Fibroblast of lung (primary cell): ENCODE measurements around the gene NDST3. TPM values are rescaled to one million over a fixed set of nuclear protein-coding genes. Genes with fewer than 3 reads are reported as not detected.
"Not testable (repeated sequence)": the region's sequence is repeated elsewhere in the genome, so short reads cannot be mapped to it uniquely, and the experiment has no call there.

ENCODE experiments used
- DNase-seq, 2 donors: peaks; one replicate each; pipeline versions ENCODE4 v3.0.0 to v3.0.0-alpha.2; 2010; ENCODE audit warnings: low read depth in 2 of 2
- H2AFZ ChIP-seq: 2 replicates; pipeline ENCODE4 v1.5.1; 2012; ENCODE audit warnings: low read length, control low read depth, inconsistent platforms
- H3K27ac ChIP-seq: 2 replicates; pipeline ENCODE4 v1.5.1; 2011; ENCODE audit warnings: low read length, control low read depth; ENCODE audit not compliant: insufficient read depth
- H3K27me3 ChIP-seq: 2 replicates; pipeline ENCODE4 v1.5.1; 2011; ENCODE audit warnings: mild to moderate bottlenecking, low read length; ENCODE audit not compliant: control insufficient read depth, insufficient read depth
- H3K36me3 ChIP-seq: 2 replicates; pipeline ENCODE4 v1.5.1; 2011; ENCODE audit warnings: low read length; ENCODE audit not compliant: control insufficient read depth, insufficient read depth
- H3K4me1 ChIP-seq: 2 replicates; pipeline ENCODE4 v1.5.1; 2011; ENCODE audit warnings: low read length; ENCODE audit not compliant: control insufficient read depth, insufficient read depth; ENCODE audit errors: extremely low read depth
- H3K4me2 ChIP-seq: 2 replicates; pipeline ENCODE4 v1.5.1; 2011; ENCODE audit warnings: low read length, control low read depth; ENCODE audit not compliant: insufficient read depth; ENCODE audit errors: extremely low read depth
- H3K4me3 ChIP-seq, 4 experiments: fragments of 200-600 bp in 1 of 4; sonication (generic) in 1 of 4; replicated peaks in 1 of 4; 2 replicates each; pipeline ENCODE4 v1.5.1; 2011 to 2016; ENCODE audit warnings: low read length in 4 of 4, low read depth in 3 of 4, mild to moderate bottlenecking in 3 of 4, control low read depth in 2 of 4, inconsistent platforms in 1 of 4, mixed read lengths in 1 of 4; ENCODE audit not compliant: insufficient read depth in 1 of 4; ENCODE audit errors: control extremely low read depth in 1 of 4
- H3K79me2 ChIP-seq: 2 replicates; pipeline ENCODE4 v1.5.1; 2012; ENCODE audit warnings: mild to moderate bottlenecking, low read length, inconsistent platforms; ENCODE audit not compliant: control insufficient read depth, insufficient read depth
- H3K9ac ChIP-seq: 2 replicates; pipeline ENCODE4 v1.5.1; 2011; ENCODE audit warnings: mild to moderate bottlenecking, low read length, control low read depth; ENCODE audit not compliant: insufficient read depth
- H3K9me3 ChIP-seq: 2 replicates; pipeline ENCODE4 v1.5.1; 2012; ENCODE audit warnings: low read depth, low read length; ENCODE audit not compliant: control insufficient read depth, insufficient read depth
- H4K20me1 ChIP-seq: 2 replicates; pipeline ENCODE4 v1.5.1; 2011; ENCODE audit warnings: low read length; ENCODE audit not compliant: control insufficient read depth, insufficient read depth; ENCODE audit errors: extremely low read depth
- CTCF ChIP-seq, 2 donors: IDR thresholded peaks in 1 of 2; conservative IDR thresholded peaks in 1 of 2; 1 replicate in 1 of 2; 2 replicates in 1 of 2; pipeline ENCODE4 v1.5.1; 2011 to 2012; ENCODE audit warnings: low read length in 2 of 2, control low read depth in 1 of 2, inconsistent platforms in 1 of 2, low read depth in 1 of 2, mild to moderate bottlenecking in 1 of 2
- EZH2 ChIP-seq: IDR thresholded peaks from 2 replicates; pipeline ENCODE4 v1.5.1; 2012; ENCODE audit warnings: low read length, control low read depth, mild to moderate bottlenecking; ENCODE audit errors: missing control alignments
- polyA plus RNA-seq, 2 donors: library from polyadenylated mRNA; depleted of rRNA in 1 of 2; stranded (reverse) in 1 of 2; unstranded in 1 of 2; fragments of >200 nt; gene quantifications; 2 replicates each; pipeline ENCODE4 v1.2.1, GENCODE V29; 2011 to 2012; ENCODE audit warnings: missing spikeins in 1 of 2
- total RNA-seq: library from RNA; depleted of rRNA; stranded (reverse); fragments of >200 nt; gene quantifications from 2 replicates; pipeline ENCODE4 v1.2.1, GENCODE V29; 2014

Gene NDST3
- total and polyA plus RNA-seq, 2 donors (not counting 1 experiment from before 2014, with no cell fraction given): 0.16 TPM; not detected in 1

- no peak overlapping the region for H3K4me3 ChIP-seq
- no peak overlapping the region for H3K27ac ChIP-seq
- no peaks in the 10 kb centered on the region for H3K9me3 ChIP-seq
- no peaks in the 10 kb centered on the region for H4K20me1 ChIP-seq
- H3K4me1 ChIP-seq: peaks cover 1% of the 10 kb centered on the region
- DNase-seq: no peak
- no peak overlapping the region for H3K4me2 ChIP-seq
- H3K79me2 ChIP-seq: no peaks in the 10 kb centered on the region
- no peaks in the 10 kb centered on the region for H3K27me3 ChIP-seq
- peaks cover 2% of the 10 kb centered on the region for H3K36me3 ChIP-seq
- no peak overlapping the region for H3K9ac ChIP-seq
- no peak for TF ChIP-seq EZH2
- no peak for TF ChIP-seq CTCF (conservative IDR thresholded peaks at IDR 0.05 in 1 of 2, IDR thresholded peaks at IDR 0.05 in 1 of 2; ENCODE audit: low read depth in 1 of 2, low read length in 2 of 2)
- H2AFZ ChIP-seq: no peak overlapping the region
These were observed 262.4 kb downstream of the NDST3 start for GRCh38 chr4:118296729-118297128.

GRCh38 chr4:118299619-118300018 lies 265.3 kb downstream of the NDST3 start:
- not testable (repeated sequence) for H3K4me3 ChIP-seq, DNase-seq, H3K27ac ChIP-seq, H3K4me2 ChIP-seq, H3K9me3 ChIP-seq, H3K36me3 ChIP-seq, H3K27me3 ChIP-seq, H3K9ac ChIP-seq, H3K4me1 ChIP-seq, H3K79me2 ChIP-seq, H4K20me1 ChIP-seq, H2AFZ ChIP-seq

GRCh38 chr4:118307643-118308042 lies 273.4 kb downstream of the NDST3 start:
- Histone ChIP-seq H3K4me3 (no peak overlapping the region), H3K36me3 (peaks cover 2% of the 10 kb centered on the region), H2AFZ (no peak overlapping the region), H3K9ac (no peak overlapping the region), H3K9me3 (no peaks in the 10 kb centered on the region), H3K4me1 (no peaks in the 10 kb centered on the region), H3K79me2 (no peaks in the 10 kb centered on the region), H3K27me3 (no peaks in the 10 kb centered on the region), H4K20me1 (no peaks in the 10 kb centered on the region), H3K4me2 (no peak overlapping the region), H3K27ac (no peak overlapping the region)
- no peak for TF ChIP-seq EZH2
- TF ChIP-seq CTCF (conservative IDR thresholded peaks at IDR 0.05 in 1 of 2, IDR thresholded peaks at IDR 0.05 in 1 of 2; ENCODE audit: low read depth in 1 of 2, low read length in 2 of 2): no peak
- peak; percentile 6 for DNase-seq
